Smooth muscle cell of the pulmonary artery (primary cell): ENCODE data around the gene CARS1. TPM values are rescaled to one million over a fixed set of nuclear protein-coding genes. Genes with fewer than 3 reads are reported as not detected.

Source experiments
- total RNA-seq: library from RNA; depleted of rRNA; stranded (reverse); fragments of >200 nt; gene quantifications from 2 replicates; pipeline ENCODE4 v1.2.3, GENCODE V29; 2014

Gene CARS1
- total RNA-seq = 71.2 and 85.3 TPM in 2 replicates

DNA sequence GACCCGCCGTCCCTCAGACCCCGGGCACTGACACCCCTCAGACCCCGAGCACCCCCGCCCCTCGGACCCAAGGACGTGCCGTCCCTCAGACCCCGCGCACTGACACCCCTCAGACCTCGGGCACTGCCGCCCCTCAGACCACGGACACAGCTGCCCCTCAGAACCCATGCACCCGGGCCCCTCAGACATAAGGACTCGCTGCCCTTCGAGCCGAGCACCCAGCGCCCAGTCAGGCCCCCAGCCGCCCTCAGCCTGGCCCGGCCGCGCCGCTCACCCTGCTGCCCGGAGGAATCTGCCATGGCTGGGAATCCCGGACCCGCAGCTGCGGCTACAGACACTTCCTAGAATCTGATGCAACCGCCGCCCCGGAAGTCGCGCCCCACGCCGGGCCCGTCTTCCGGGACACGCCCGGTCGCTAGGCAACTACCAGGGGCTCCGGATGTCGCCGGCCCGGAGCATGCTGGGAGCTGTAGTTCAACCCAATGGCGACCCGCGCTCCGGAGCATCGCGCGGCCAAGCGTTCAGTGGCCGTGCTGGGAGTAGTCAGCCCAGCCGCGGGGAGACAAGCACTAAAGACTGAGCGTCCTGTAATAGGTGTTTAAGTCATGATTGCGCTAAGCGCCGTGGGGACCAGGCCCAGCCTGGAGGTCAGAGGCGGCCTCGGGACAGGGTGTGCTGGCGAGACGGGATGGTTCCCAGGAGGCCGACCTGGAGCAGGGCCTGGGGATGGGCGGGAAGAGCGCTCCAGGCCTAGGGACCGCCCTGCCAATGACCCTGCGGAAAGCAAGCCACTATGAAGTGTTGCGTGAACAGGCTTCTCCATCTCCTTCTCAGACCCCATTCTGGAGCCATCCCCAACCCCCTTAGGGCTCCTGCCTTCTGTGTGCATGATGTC is at the start of gene CARS1:
Gene CARS1, minus strand, starts transcription at position 355 of the 895 bp plus-strand sequence. Its CDS starts 56 bp downstream, at position 299.

DNA sequence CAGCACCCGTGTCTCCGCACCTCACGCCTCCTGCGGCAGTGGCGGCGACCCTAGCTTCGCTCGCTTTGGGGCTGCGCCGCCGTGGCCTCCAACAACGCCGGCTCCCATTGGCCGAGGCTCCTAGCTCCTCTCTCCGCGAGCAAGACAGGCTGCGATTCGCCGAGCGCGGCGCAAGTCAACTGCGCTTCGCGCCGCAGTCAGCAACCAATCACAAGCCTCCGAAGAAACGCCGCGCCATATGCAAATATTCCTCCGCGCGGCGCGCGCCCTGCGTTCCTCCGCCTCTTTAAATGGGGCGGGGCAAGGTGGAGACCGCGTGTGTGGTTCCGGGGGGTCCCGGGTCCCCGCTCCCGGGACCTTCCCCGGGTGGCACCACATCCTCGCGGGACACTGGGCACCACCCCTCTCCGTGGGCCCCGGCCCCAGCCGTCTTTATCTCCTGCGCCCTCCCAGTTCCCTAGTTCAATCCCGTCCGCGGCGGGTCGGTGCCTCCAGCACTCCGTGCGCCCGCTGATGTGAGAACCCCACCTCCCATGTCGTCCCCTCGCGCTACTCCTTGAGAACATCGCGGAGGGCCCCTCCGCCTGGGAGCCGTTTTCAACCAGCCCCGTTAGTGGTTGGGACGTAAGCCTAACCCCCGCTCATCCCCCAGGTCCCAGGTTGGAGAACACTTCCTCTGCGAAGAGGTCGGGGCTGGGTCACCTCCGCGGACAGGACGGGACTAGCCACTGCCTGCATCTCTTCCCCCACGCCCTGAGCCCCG is 64.8 kb downstream of the CARS1 start, which contains the start of gene NAP1L4:
Gene NAP1L4, minus strand, starts transcription at position 96 of the 763 bp plus-strand sequence. CDS start 13,109 bp downstream, outside the sequence.

Other genes starting within 250 kb of the CARS1 start
- 1.2 and 1.3 TPM in 2 replicates for gene CDKN1C, start 171.6 kb downstream of the CARS1 start, total RNA-seq
- 5.8 and 9.1 TPM in 2 replicates for gene PHLDA2, start 128.0 kb downstream of the CARS1 start, total RNA-seq
- 97.7 and 103 TPM in 2 replicates for gene NAP1L4, start 65.1 kb downstream of the CARS1 start, total RNA-seq
- gene OSBPL5, start 107.9 kb upstream of the CARS1 start, total RNA-seq = 51.4 and 68.8 TPM in 2 replicates
- gene MRGPRG, start 161.4 kb upstream of the CARS1 start, total RNA-seq = not detected in 2 replicates
- 0.20 TPM in 1 of 2 replicates, not detected in the other for gene MRGPRE, start 175.0 kb upstream of the CARS1 start, total RNA-seq